Fibroblast of pulmonary artery (primary cell): Measurements from ENCODE around the gene SGSM1.

Experiments used
- DNase-seq: peaks from one replicate; pipeline ENCODE4 v3.0.0-alpha.2; 2010; ENCODE audit warnings: low read depth
- H3K4me3 ChIP-seq: replicated peaks from 2 replicates; pipeline ENCODE4 v1.5.1; 2011; ENCODE audit warnings: low read depth, mild to moderate bottlenecking, control low read depth, low read length, moderate library complexity
- CTCF ChIP-seq: IDR thresholded peaks from 2 replicates; pipeline ENCODE4 v1.5.1; 2011; ENCODE audit warnings: mild to moderate bottlenecking, control low read depth, low read length, inconsistent platforms; ENCODE audit errors: missing control alignments

SGSM1 gene

DNA sequence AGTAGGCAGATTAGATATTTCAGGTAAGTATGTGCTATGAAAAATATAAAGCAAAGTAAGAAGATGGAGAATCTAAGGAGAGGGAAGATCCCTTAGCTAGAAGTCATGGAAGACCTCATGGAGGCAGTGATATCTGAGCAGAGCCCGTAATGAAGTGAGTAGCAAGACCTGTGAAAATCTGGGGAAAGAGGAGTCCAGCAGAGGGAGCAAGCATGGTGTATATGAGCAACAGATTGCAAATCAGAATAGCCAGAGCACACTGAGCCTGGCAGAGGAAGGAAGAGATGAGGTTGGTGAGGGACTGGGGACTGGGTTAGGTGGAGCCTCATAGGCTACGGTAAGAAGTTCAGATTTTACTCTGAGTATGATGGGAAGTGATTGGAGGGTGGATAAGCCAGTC is 131.1 kb downstream of the SGSM1 start:
- DNase-seq = peak; percentile 56
- H3K4me3 ChIP-seq = no peak overlapping the region
- TF ChIP-seq CTCF = peak; percentile 68

GRCh38 chr22:24938741-24939341 is 132.8 kb downstream of the SGSM1 start:
- H3K4me3 ChIP-seq = no peak overlapping the region
- DNase-seq = peak; percentile 63
- peak; percentile 75 for TF ChIP-seq CTCF

GRCh38 chr22:24942301-24942700 is 136.3 kb downstream of the SGSM1 start:
- no peak for TF ChIP-seq CTCF
- DNase-seq = no peak
- H3K4me3 ChIP-seq = no peak overlapping the region

- no peak for TF ChIP-seq CTCF
- H3K4me3 ChIP-seq = no peak overlapping the region
- no peak for DNase-seq
Measured at GRCh38 chr22:24944217-24944937, 138.4 kb downstream of the SGSM1 start.

GRCh38 chr22:24945430-24945829 is 139.4 kb downstream of the SGSM1 start:
- no peak for TF ChIP-seq CTCF
- no peak for DNase-seq

GRCh38 chr22:24947383-24947782 is 141.4 kb downstream of the SGSM1 start:
- no peak overlapping the region for H3K4me3 ChIP-seq
- no peak for TF ChIP-seq CTCF
- DNase-seq = no peak

More at GRCh38 chr22:24945430-24945829, 139.4 kb downstream of the SGSM1 start:
- no peak overlapping the region for H3K4me3 ChIP-seq

GRCh38 chr22:24947881-24948280 is 141.9 kb downstream of the SGSM1 start:
- TF ChIP-seq CTCF = no peak
- no peak for DNase-seq
- no peak overlapping the region for H3K4me3 ChIP-seq
